Right kidney (tissue), 1 donor: ENCODE results near the gene IGSF10.

ENCODE experiments used
- DNase-seq: peaks from one replicate; pipeline ENCODE4 v3.0.0-alpha.2; 2016

The IGSF10 gene

DNA sequence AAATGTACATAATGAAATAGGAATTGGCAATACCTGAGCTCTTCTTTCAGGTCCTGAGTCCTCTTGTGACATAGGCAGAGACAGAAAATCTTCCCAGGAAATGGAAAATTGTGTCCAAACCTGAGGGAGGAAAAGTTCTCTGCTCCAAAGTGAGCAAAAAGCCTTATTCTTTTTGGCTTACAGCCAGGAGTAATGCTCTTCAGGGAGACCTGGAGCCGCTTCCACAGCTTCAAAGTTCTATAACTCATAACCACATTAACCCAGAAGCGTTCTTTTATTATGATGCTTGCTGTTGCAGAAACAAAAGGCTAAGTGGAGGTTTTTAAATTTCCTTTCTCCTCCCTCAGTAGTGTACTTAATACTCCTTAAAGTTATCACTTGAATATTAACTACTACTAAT is 633 bp downstream of the IGSF10 start:
- DNase-seq: no peak

- DNase-seq: no peak
These were observed 1.5 kb downstream of the IGSF10 start for GRCh38 chr3:151459358-151459757.

DNA sequence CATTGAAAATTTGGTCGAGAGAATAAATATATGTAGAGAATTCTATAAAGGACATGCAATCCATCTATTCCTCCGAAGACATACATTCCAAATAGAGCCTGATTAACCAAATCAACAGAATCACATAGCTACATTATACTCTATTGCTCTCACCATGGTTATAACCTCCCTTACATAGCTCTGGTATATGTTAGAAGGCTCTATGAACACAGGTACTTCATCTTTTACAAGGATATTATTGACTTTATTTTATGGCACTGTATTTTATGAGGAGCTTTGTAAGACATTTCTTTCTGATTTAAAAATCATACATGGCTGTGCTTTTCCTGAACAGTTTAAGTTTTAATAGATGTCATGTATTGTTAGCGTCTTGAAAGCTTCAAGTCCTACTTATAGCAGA is 4.8 kb downstream of the IGSF10 start:
- no peak for DNase-seq

DNA sequence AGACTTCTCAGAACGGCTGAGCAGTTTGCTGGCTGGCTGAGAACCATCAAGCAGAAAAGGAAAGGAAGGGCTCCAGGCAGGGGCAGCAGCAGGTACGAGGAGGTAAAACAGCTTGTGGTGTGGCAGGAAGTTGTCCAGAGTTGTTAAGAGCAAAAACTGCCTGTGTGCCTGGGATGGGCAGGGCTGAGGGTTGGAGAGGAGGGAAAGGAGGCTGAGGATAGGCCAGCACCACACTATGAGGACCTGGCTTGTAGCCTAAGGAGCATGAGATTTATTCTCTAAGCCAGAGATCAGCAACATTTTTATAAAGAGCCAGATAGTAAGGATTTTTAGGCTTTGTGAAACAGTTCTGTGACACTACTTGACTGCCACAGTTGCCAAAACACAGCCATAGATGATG is 8.0 kb downstream of the IGSF10 start:
- no peak for DNase-seq

DNA sequence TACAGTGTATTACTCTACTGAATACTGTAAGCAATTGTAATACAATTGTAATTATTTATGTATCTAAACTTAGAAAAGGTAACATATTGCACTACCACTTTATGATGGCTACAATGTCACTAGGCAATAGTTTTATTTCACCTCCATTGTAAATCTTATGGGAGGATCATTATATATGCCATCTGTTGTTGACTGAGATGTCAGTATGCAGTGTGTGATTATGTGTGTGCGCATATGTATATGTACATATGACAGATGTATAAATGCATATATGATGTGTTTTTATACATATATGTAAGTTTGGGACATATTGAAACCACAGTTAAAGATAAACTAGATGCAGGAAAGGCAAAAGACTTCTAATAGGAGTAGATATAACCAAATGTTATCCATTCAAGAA is 8.5 kb downstream of the IGSF10 start:
- DNase-seq: no peak

GRCh38 chr3:151446002-151446340 is 14.9 kb downstream of the IGSF10 start:
- no peak for DNase-seq

GRCh38 chr3:151445273-151446001 is 15.4 kb downstream of the IGSF10 start:
- DNase-seq: no peak

DNA sequence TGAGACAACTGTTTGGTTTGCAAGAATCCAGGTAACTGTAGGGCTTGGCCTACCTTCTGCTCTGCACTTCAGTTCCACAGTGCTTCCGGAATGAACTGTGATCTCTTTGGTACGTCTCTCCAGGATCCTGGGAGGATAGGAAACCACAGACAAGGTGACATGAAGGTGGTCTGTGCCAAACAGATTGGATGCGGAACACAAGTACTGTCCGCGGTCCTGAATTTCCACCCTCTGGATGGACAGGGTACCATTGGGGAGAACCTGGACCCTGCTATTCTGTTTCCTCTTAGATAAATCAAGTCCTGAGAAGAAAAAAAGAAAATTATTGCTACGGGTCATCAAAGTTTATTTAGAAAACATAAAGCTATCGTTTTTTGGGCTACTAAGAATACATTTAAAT is 17.3 kb downstream of the IGSF10 start:
- peak; percentile 16 for DNase-seq

DNA sequence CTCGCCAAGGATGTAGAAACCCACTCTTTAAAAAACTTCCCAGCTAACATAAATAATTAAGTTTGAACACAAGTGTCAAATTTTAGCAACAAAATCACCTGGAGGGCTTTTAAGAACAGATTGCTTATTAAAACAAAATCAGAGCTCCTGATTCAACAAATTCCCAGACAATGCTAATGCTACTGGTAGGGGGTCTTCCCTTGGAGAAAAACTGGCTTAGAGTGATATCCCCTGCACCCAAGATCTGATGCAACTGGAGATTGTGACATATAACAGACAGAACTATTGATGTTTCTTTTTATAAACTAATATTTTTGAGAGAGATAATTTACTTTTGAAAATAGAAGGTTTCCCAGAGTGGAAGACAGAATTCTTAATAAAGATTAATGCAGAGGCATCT is 19.9 kb downstream of the IGSF10 start:
- no peak for DNase-seq

DNA sequence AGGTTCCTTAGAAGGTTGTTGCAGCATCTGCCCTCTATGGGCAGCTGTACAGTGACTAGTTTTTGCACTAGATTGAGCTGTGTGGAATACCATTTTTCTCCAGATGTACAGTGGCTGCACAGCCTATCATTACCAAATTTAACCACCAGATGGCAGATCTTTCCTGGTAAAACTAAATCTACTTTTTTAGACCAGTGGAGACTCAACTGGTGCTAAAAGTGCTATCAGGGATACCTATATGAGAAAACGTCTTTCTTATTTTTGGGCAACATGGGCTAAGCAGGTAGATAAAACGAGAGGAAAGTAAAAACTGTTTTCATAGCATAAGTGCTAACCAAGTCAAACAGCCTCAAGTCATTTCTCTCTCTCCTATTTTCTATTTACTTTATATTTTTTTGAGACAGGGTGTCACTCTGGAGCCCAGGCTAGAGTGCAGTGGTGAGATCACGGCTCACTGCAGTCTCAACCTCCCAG is 21.2 kb downstream of the IGSF10 start:
- DNase-seq: peak; percentile 18

- no peak for DNase-seq
These were observed 23.0 kb downstream of the IGSF10 start for GRCh38 chr3:151437906-151438305.

DNA sequence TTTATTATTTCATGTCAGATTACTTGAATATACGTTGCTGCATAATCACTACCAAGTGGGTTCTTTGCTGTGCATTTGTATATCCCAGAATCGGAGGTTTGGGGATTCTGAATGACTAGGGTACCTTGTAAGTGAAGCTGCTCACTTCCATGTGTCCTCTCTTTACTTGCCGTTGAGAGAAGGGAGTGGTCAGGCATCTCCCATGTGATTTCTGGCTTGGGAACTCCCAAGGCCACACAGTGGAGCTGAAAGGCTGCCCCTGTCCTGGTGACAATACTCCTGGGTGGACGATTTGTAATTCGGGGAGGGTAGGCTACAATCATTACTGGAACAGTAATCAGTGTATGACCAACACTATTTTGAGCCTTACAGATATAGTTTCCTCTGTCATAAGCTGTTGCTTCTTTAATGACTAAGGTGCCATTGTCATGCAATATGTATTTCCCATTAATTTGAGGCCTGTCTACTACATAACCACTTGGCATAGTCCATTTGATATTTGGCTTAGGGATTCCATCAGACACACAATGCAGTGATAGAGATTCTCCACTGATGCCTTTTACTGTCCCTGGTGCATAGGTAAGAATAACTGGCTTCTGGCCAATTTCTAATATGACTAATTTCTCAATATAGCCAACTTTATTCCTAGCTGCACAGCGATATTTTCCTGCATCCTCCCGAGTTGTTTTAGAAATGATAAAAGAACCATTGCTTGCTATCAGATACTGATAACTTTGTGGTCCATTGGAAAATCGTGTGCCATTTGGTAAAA is 24.0 kb downstream of the IGSF10 start:
- DNase-seq: no peak

GRCh38 chr3:151434151-151434890 is 26.5 kb downstream of the IGSF10 start:
- no peak for DNase-seq

DNA sequence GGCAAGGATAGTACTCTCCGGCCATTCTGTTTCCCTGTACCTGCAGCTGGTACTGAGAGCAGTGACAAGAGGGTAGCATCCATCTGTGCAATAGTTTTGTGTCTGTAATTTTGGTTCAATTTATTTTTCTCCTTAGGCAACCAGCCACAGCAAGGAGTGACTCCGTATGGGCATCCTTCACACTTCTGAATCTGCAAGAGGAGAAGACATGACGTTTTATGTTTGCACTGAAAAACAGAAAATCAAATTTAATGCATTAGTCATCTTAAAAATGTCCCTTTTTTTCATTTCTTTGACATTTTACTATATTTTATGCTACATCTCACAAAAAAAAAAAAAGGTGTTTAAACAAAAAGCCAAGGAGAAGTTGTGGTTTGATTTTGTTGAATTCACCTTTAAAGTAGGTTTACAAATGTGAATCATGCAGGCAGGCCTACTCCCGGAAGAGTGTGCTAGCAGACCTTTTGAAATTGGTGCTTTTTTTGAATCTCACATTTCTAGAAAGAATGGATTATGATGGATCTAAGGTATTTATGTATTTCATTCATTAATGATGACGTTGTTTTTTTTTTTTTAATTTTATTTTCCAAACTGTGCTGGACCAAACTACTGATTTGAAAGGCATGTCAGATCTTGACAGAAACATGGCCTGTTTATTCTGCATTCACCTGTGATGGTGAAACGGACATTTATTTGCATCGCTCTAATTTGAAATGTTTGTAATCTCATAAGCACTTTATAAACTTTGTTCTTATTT is 28.1 kb downstream of the IGSF10 start:
- DNase-seq: no peak

- DNase-seq: no peak
These were observed 28.9 kb downstream of the IGSF10 start for GRCh38 chr3:151431940-151432339.

GRCh38 chr3:151430821-151431484 is 29.9 kb downstream of the IGSF10 start:
- no peak for DNase-seq

GRCh38 chr3:151428386-151428785 is 32.5 kb downstream of the IGSF10 start:
- no peak for DNase-seq

GRCh38 chr3:151426341-151426657 is 34.6 kb downstream of the IGSF10 start:
- no peak for DNase-seq

DNA sequence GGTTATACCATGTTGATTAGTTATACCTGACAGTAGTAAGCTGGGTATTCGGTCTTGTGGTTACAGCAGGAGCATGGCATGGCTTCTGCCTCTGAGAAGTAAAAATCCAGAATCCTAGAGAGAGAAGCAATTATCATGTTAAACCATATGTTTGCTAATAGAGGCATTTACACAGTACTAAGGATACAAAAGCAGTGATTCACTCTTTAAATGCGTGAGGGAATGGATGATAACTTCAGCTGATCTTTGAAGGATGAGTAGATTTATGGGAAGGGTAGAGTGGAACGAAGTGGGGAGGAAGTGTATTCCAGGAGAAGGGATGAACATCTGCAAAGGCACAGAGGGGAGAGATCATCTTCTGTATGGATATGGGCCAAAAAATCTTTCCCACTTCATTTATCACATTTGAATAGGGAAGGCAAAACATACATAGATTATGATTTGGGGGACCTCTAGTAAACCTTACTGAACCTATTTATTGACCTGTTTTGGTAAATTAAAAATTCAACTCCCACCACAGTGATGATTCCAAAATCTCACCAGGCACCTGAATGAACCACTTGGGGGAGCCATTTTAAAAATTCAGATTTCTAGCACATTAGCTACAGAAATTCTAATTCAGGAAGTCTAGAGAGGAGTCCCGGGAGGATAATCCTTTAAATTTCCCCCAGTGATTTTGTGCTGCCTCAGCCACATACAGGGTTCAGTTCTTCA is 35.1 kb downstream of the IGSF10 start:
- DNase-seq: no peak

DNA sequence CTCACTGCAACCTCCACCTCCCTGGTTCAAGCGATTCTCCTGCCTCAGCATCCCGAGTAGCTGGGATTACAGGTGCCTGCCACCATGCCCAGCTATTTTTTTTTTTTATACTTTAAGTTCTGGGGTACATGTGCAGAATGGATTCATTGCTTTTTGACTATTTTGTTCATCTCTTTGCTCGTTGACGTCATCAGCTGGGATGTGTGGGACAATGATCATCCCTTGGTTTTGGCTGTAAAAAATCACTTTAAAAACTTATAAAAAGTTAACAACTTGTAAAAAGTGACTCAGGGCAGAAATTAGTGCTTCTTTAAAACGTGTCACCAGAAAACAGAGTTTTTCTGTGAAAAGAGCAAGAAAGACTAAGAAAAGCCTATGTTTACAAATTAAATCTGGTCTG is 37.8 kb downstream of the IGSF10 start:
- no peak for DNase-seq

- DNase-seq: no peak
These were observed 38.9 kb downstream of the IGSF10 start for GRCh38 chr3:151421938-151422337.

DNA sequence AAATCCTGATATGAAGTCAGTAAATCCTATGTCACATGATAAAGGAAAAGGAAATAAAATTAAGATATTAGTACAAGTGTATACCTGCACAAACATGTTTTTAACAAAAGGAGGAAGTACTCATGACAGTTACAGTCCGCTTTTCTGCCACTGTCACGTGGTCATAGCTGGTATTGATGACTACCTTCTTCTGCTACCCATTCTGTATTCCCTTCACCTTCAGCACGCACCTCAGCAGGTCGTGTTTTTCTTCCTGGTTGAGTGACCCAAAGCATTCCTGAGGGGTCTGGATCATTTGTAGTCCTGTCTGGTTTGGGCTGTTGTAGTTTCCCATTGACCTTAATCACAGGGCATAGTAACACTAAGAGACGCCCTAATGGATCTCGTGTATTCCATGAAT is 41.1 kb downstream of the IGSF10 start:
- DNase-seq: no peak
